Body of pancreas (tissue), 4 donors: ENCODE results near the gene GLRA3. TPM values are rescaled to one million over a fixed set of nuclear protein-coding genes. Genes with fewer than 3 reads are reported as not detected.
"Not testable (repeated sequence)": the region's sequence is repeated elsewhere in the genome, so short reads cannot be mapped to it uniquely, and the experiment has no call there.

Experiments used
- ATAC-seq: fragments of 150-250 bp; one replicate; pipeline ENCODE4 v1.9.1; 2016
- DNase-seq, 4 donors: peaks; one replicate each; pipeline ENCODE4 v3.0.0-alpha.2; 2019
- H3K27ac ChIP-seq, 4 donors: fragments of 200-600 bp; sonication (generic); 1 replicate in 3 of 4; 2 replicates in 1 of 4; pipeline versions ENCODE4 v1.5.1 to v1.6.1; 2016 to 2019; ENCODE audit warnings: mild to moderate bottlenecking in 1 of 4, mixed read lengths in 1 of 4, moderate library complexity in 1 of 4
- H3K27me3 ChIP-seq, 2 donors: fragments of 200-600 bp; sonication (generic); one replicate each; pipeline ENCODE4 v1.6.0; 2016; ENCODE audit warnings: mild to moderate bottlenecking in 1 of 2
- H3K36me3 ChIP-seq, 2 donors: fragments of 200-600 bp; sonication (generic); replicated peaks in 1 of 2; 2 replicates each; pipeline ENCODE4 v1.5.1; 2016; ENCODE audit warnings: low read depth in 2 of 2; ENCODE audit not compliant: insufficient read depth in 1 of 2
- H3K4me1 ChIP-seq: fragments of 200-600 bp; sonication (generic); one replicate; pipeline ENCODE4 v1.6.0; 2016
- H3K4me3 ChIP-seq, 2 donors: fragments of 200-600 bp; sonication (generic); 1 replicate in 1 of 2; 2 replicates in 1 of 2; pipeline ENCODE4 v1.5.1; 2016 to 2019
- H3K9me3 ChIP-seq, 3 donors: fragments of 200-600 bp; sonication (generic); 1 replicate in 2 of 3; 2 replicates in 1 of 3; pipeline ENCODE4 v1.5.1; 2016
- CTCF ChIP-seq, 7 experiments: fragments of 450-650 bp in 4 of 7; fragments of 200-600 bp in 3 of 7; sonication (generic) in 3 of 7; IDR thresholded peaks; one replicate each; pipeline ENCODE4 v1.5.1; 2016 to 2019; ENCODE audit warnings: antibody characterized with exemption in 7 of 7
- POLR2A ChIP-seq, 3 donors: fragments of 450-650 bp; IDR thresholded peaks; one replicate each; pipeline ENCODE4 v1.6.1; 2016; ENCODE audit warnings: antibody characterized with exemption in 3 of 3, mild to moderate bottlenecking in 2 of 3
- WGBS, 2 donors: methylation state at CpG; one replicate each; pipeline ENCODE4 v1.1.5; 2017; 5-methylcytosine and 5-hydroxymethylcytosine counted together
- intact Hi-C: fragments of 100-400 bp; cut with DNase I; formaldehyde crosslinking; loops from one replicate; pipeline ENCODE4 v1.15.1; 2023
- total RNA-seq, 2 donors: library from RNA; depleted of rRNA; stranded (reverse); fragments of >200 nt; gene quantifications; one replicate each; pipeline ENCODE4 v1.1.0, GENCODE V29; 2016

Gene GLRA3
- total RNA-seq, 2 donors from 2014 or later: 0.26 TPM; not detected in 1

- no peak for DNase-seq
- intact Hi-C loops: no loop called here
- Histone ChIP-seq H3K27ac (no peak overlapping the region), H3K9me3 (no peaks in the 10 kb centered on the region), H3K4me1 (no peaks in the 10 kb centered on the region), H3K27me3 (no peaks in the 10 kb centered on the region), H3K4me3 (no peak overlapping the region), H3K36me3 (no peaks in the 10 kb centered on the region)
- TF ChIP-seq POLR2A (IDR thresholded peaks at IDR 0.05) (no peak), CTCF (IDR thresholded peaks at IDR 0.05) (no peak)
- ATAC-seq: no peak
Observed at GRCh38 chr4:174696657-174697056, 132.4 kb downstream of the GLRA3 start.

GRCh38 chr4:174691876-174692275 lies 137.2 kb downstream of the GLRA3 start:
- WGBS, 2 donors: no CpG with 5 or more reads among the region's 24 CpGs
- H3K4me1 ChIP-seq, H3K36me3 ChIP-seq, H3K9me3 ChIP-seq, H3K27me3 ChIP-seq, H3K4me3 ChIP-seq, intact Hi-C loops, ATAC-seq, H3K27ac ChIP-seq, DNase-seq: not testable (repeated sequence)

DNA sequence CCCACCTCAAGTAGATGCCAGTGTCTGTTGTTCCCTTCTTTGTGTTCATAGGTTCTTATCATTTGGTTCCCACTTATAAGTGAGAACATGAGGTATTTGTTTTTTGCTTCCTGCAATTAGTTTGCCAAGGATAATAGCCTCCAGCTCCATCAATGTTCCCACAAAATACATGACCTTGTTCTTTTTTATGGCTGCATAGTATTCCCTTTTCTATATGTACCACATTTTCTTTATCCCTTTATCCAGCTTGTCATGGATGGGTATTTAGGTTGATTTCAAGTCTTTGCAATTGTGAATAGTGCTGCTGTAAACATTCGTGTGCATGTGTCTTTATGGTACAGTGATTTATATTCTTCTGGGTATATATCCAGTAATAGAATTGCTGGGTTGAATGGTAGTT lies 138.4 kb downstream of the GLRA3 start:
- Histone ChIP-seq H3K4me1 (no peaks in the 10 kb centered on the region), H3K9me3 (no peaks in the 10 kb centered on the region), H3K27me3 (no peaks in the 10 kb centered on the region), H3K4me3 (no peak overlapping the region), H3K36me3 (no peaks in the 10 kb centered on the region), H3K27ac (no peak overlapping the region)
- TF ChIP-seq POLR2A (IDR thresholded peaks at IDR 0.05): no peak
- TF ChIP-seq CTCF (IDR thresholded peaks at IDR 0.05): no peak
- no peak for ATAC-seq
- 69 to 82% methylated on average over 1 of the region's 1 CpG for WGBS, 2 donors
- DNase-seq: no peak
- intact Hi-C loops: no loop called here

DNA sequence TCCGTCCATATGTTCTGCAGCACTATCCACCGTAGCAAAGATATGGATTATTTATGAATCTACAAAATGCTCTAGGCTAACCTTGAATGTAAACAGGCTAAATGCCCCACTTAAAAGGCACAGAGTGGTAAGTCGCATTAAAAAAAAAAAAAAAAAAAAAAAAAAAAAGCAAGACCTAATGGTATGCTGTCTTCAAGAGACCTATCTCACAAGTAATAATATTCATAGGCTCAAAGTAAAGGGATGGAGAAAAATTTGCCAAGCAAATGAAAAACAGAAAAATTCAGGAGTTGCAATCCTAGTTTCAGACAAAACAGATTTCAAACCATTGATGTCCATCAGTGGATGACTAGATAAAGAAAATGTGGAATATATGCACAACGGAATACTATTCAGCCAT lies 139.4 kb downstream of the GLRA3 start:
- H3K4me3 ChIP-seq: no peak overlapping the region
- no peak overlapping the region for H3K27ac ChIP-seq
- ATAC-seq: no peak
- WGBS, 2 donors: 49 to 62% methylated on average over 4 of the region's 4 CpGs
- intact Hi-C loops: no loop called here
- H3K9me3 ChIP-seq: no peaks in the 10 kb centered on the region
- no peak for DNase-seq
- TF ChIP-seq POLR2A (IDR thresholded peaks at IDR 0.05) (no peak), CTCF (IDR thresholded peaks at IDR 0.05) (no peak)
- no peaks in the 10 kb centered on the region for H3K27me3 ChIP-seq
- H3K4me1 ChIP-seq: no peaks in the 10 kb centered on the region
- H3K36me3 ChIP-seq: no peaks in the 10 kb centered on the region

GRCh38 chr4:174686826-174687225 lies 142.2 kb downstream of the GLRA3 start:
- Histone ChIP-seq H3K9me3 (no peaks in the 10 kb centered on the region), H3K36me3 (no peaks in the 10 kb centered on the region), H3K4me1 (no peaks in the 10 kb centered on the region), H3K4me3 (no peak overlapping the region), H3K27ac (no peak overlapping the region), H3K27me3 (no peaks in the 10 kb centered on the region)
- no peak for TF ChIP-seq CTCF (IDR thresholded peaks at IDR 0.05)
- no peak for TF ChIP-seq POLR2A (IDR thresholded peaks at IDR 0.05)
- no peak for ATAC-seq
- DNase-seq: no peak
- intact Hi-C loops: no loop called here
